Breast epithelium (tissue), 3 donors: ENCODE results near the gene ATP4B.

Experiments used
- CTCF ChIP-seq, 3 donors: fragments of 450-650 bp; IDR thresholded peaks; one replicate each; pipeline ENCODE4 v1.5.1; 2016 to 2017; ENCODE audit warnings: antibody characterized with exemption in 3 of 3, mild to moderate bottlenecking in 3 of 3, moderate library complexity in 3 of 3
- POLR2AphosphoS5 ChIP-seq, 3 donors: sonication (generic); formaldehyde crosslinking; IDR thresholded peaks; one replicate each; pipeline ENCODE4 v1.6.1; 2017; ENCODE audit warnings: antibody characterized with exemption in 3 of 3

GRCh38 chr13:113636266-113636963 is 21.6 kb downstream of the ATP4B start:
- TF ChIP-seq POLR2AphosphoS5 (IDR thresholded peaks at IDR 0.05) (no peak), CTCF (IDR thresholded peaks at IDR 0.05) (no peak)
